Endothelial cell of hepatic sinusoid (primary cell): ENCODE results near the gene USP6.
"Not testable (repeated sequence)": the region's sequence is repeated elsewhere in the genome, so short reads cannot be mapped to it uniquely, and the experiment has no call there.

Experiments
- in situ Hi-C: cut with HindIII; loops from 2 replicates; pipeline ENCODE4 v1.10.0; 2017; ENCODE audit warnings: low sequenced_read_pairs

Gene USP6

DNA sequence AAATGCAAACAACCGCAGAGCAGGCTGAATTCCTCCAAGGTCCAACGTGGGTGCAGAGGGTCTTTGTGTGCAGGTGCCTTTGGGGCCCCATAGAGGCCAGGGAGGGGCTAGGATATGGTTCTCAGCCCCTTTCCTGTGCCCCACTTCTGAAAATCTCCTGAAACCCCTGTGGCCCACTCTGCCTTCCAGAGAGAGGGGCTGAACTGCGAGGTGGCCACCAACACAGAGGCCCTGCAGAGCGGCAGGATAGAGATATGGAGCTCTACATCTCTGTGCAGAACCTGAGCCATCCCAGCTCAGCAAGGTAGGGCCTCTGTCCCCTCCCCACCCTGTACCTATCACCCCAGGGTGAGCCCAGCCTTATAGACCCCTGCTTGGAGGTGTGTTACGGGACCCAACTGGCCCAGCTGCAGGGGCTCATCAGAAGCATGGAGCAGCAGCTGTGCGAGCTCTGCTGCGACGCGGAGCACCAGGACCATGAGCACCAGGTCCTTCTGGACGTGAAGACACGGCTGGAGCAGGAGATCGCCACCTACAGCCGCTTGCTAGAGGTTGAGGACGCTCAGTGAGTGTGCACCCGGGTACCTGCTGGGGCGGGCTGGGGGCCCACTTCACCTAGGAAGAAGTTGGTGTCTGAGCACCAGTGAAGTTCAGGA, 5.5 kb downstream of the USP6 start:
- in situ Hi-C loops: no loop called here

DNA sequence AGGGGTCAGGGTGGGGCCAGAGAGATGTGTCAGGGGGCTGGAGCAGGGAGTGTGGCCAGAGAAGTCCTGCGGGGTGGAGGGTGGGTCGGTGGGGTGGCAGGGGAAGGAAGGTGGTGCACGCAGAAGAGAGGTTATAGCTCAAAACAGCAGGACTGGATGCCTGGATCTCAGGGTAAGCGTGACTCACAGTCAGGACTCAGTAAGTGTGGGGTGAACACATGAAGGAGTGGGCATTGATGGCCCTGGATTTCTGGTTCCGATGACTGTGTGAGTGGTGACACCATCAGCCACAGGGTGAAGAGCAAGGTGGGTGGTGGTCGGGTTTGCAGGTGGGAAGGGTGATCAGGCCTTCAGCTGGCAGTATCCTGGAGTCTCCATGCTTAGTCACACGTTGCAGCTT, 6.2 kb downstream of the USP6 start:
- in situ Hi-C loops: not testable (repeated sequence)

DNA sequence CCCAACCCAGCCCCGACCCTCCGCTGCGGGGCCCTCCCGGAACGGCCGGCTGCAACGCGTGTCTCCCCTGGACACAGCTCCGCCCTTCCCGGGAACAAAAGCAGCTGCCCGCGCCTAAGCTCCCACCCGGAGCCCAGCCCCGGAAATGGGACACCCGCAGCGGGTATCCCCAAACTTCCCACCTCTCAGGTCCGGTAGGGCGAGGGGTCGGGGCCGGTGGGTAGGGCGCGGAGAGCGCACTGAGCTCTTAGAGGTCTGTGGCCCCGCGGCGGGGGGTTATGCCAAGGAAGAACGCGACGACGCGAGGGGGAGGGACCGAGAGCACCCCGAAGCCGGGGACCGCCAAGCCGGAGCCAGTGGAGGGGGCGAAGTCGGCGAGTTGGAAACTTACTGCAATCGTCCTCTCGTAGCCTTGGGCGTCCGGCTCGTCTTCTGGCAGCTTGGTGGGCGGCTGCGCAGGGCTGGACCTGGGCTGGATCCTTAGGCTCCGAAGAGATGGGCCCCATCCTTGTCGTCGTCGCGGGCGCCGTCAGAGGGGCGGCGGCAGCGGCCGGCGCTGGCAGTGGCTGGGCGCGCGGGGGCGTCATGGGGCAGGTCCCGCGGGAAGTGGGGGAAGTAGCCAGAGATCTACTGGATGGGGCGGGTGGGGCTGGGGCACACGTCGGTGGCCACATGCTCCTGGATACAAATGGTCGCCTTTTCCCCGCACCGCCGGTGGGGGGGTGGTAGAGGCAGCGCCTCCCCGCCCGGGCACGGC, 6.9 kb downstream of the USP6 start:
- in situ Hi-C loops: no loop called here

DNA sequence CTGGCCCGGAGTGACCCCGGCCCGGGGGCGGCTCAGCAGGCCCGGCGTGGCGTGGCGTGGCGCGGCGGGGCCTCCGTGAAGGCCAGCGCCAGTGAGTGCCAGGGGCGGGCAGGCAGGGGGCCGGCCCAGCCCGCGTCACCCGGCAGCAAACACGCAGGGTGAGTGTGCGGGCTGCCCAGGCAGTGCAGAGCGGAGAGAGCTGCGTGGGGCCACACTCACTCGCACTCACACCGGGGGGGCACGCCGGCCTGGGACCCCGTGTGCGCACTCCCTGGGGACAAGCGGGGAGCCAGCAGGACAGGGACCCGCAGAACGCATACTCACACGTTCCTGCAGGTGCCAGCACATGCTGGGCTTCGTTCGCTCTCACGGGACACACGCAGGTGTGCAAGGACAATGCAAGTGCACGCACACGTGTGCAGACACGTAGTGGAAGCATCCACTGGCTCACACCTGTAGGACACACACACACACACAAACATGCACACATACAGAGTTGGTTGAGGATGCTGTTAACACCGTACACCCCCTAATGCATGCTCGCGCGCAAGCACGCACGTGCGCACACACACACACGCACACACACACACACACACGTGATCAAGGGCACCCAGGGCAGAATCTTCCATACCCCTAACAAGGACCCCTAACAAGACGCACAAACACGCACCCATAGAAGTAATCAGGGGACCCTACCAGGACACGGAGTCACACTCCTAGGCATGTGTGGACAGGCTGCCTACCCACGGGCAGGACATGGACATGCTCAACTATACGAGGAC, 7.7 kb downstream of the USP6 start:
- in situ Hi-C loops: no loop called here

DNA sequence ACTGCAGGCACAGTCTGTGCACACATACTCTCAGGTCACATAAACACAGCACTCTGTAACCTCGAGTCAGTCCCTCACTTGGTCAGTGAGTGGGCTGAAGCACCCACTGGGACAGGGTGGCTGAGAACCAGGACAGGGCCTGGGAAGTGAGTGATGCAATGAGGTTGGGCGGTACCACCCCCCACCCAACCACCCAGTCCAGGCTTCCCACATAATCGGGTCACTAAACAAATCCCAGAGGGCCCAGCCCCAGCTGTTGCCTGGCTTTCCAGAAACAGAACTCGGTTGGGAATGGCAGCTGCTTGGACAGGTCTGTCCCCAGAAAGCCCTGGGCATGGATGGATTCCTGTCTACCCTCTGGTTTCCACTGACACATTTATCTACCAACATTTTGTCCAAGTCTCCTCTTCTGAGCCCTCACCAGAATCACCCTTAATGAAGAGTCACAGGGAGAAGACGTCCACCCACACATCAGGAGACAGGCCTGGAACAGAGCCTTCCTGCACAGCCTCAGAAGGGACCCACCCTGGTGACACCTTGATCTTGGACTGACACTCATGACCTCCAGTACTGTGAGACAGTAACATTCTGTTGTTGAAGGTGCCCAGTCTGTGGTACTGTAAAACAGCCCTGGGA, 8.4 kb downstream of the USP6 start:
- in situ Hi-C loops: not testable (repeated sequence)

DNA sequence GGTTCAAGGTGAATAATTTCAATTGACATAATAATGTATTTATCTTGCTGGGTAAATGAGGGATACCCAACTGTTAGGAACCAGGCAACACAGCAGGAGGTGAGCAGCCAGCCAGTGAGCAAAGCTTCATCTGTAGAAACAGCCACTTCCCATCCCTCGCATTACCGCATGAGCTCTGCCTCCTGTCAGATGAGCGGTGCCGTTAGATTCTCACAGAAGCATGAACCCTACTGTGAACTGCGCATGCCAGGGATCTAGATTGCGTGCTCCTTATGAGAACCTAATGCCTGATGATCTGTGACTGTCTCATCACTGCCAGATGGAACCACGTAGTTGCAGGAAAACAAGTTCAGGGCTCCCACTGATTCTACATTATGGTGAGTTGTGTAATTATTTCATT, 9.1 kb downstream of the USP6 start:
- in situ Hi-C loops: not testable (repeated sequence)

DNA sequence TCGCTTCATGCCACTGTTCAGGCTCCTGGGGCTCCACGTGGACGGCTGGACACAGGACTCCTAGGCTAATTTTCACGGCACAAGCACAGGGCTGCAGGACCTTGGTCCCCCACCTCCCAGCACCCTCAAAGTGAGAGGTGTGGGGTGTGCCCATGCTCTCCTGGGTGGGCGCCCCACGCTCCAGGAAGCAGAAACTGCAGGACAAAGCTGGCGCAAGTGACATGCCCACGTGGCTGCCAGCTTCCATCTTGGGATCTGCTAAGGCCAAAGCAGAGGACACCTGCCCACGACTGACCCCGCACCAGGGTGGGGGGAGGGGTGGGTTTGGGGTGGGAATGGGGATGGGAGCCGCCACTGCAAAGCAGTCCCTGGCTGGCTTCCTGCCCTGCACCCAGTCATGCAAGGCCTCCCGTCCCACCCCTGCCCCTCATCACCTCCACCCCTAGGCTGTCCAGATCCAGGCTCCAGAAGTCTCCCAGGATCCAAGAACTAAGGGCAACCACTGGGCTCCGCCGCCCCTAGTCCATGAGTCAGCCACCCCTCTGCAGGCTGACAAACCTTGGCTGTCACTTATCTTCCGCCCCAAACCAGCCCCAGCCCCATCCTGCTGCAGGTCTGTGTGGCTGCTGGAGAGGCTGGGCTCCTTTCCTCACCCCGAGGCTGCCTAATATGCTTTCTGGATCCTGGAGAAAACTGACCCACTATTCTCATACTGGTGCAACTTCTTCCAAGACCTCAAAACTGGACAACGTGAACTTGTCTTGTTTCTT, 11.1 kb downstream of the USP6 start:
- in situ Hi-C loops: no loop called here

DNA sequence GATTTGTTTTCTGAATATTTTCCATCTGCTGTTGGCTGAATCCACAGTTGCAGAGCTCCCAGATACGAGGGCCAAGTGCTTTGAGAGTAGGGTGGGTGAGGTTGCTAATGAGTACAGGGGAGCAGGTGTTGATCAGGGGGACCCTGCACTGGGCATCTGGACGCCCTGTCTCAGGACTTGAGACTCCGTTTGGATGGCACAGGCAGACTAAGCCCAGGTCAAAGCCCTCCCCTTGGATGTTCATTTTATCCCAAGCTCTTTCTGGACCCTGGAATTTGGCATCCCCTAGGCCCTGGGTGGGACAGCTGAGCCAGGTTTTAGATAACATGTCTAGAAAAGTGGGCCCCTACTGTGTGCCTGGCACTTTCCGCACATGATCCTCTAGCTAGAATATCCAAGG, 12.1 kb downstream of the USP6 start:
- in situ Hi-C loops: no loop called here

DNA sequence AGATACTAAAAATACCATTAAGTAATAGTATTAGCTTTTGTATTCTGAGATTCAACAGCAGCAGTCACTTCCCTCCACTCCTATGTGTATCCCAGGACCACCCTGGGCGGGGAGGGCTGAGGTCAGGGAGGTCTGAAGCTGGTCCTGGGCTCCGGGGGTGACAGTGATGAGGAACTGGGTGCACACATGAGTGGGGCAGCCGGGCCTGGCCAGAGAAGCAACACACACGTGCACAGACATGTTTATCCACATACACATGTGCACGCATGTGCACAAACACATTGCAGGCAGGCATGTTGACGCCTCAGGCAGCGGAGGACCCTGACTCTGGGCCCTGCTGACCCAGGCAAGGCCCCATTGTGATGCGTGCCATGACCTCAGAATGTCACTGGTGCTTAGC, 12.6 kb downstream of the USP6 start:
- in situ Hi-C loops: not testable (repeated sequence)

DNA sequence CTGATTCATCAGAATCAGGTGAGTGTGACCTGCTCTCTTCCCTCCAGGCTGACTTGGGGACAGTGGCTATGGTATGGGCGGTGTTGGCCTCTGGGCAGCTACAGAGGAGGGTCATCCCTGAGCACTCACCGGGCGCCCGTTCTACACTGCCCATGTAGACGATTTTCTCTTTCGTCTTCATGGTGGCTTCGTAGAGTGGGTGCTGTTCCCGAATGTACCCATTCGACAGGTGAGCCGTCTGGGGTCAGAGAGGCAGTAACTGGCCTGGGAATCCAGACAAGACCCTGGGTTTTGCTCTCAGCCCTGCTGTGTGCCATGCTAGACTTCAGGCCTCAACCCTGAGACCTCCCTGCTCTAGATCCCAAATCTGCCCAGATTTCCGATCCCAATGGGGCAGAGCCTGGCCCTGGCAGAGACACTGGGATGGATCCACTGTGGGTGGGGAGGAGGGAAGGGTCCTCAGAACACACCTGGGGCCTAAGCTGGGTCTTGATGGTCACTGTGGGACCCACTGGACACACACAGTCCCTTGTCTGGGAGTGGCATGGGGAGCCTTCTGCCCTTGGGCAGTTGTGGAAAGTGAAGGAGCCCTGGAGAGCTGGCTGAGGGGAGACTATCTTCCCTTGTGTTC, 13.2 kb downstream of the USP6 start:
- in situ Hi-C loops: no loop called here

DNA sequence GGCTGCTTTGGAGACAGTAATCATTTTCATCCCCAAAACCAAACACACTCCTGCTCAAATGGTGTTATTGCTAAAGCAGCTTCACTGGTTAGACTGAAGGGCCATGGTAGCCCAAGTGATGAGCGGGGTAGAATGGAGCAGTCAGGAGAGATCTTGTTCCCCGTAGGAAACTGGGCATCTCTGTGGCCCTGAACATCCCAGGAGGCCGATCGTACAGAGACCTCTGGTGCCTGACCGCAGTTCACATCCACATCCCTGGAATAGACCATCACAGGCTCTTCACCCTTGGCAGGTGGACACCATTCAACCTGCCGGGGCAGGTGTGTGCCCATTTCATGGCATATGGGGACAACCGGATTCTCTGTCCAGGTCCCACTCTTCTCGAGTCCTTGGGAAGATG, 13.9 kb downstream of the USP6 start:
- in situ Hi-C loops: not testable (repeated sequence)

DNA sequence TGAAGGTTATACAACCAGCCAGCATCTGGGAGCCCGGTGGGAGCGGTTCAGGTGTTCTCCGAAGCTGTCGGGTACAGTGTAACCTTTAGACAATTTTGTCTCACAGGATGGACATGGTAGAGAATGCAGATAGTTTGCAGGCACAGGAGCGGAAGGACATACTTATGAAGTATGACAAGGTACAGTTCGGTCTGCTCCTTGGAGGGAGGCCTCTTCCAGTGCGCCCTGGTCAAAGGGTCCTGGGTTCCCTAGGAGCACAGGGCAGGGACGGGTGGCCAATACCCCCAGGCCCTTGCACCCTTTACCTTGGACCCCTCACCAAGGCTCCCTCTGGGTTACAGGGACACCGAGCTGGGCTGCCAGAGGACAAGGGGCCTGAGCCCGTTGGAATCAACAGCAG, 14.4 kb downstream of the USP6 start:
- in situ Hi-C loops: not testable (repeated sequence)

DNA sequence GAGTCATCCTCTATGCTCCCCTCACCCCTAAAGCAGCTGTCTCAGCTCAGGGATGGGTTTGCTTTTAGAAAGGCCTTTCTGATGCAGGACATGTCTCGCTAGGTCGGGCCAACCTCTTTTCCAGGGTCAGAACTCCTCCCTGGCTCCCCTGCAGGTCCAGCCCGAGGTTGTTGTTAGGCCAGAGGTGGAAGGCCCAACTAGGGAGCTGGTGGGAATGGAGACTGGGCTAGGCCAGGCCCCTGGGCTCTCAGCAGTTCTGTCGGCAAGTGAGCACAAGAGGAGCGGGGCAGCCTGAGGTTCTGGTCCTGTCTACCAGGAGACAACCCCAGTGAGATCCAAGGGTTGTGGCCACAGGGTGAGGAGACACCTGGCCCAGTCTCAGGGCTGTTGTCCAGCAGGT, 14.9 kb downstream of the USP6 start:
- in situ Hi-C loops: not testable (repeated sequence)

DNA sequence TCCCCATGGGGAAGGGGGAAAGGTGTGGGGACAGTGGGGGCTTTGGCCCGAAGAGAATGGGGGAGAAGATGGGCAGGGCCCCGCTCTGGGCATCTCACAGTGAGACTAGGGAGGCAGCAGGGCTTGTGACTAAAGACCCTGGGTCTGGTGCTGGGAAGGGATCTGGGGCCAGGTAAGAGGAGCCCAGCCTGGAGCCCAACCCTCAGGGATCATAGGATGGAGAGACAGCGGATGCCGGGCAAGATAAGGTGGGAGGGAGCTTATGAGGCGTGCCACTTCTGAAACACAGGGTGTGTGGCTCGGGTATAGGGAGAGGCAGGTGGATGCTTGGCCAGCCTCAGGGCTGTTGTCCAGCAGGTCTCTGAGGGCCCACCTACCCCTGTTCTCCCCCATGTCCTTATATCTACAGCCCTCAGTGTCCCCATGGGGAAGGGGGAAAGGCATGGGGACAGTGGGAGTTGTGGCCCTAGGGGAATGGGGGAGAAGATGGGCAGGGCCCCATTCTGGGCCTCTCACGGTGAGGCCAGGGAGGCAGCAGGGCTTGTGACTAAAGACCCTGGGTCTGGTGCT, 15.4 kb downstream of the USP6 start:
- in situ Hi-C loops: no loop called here

DNA sequence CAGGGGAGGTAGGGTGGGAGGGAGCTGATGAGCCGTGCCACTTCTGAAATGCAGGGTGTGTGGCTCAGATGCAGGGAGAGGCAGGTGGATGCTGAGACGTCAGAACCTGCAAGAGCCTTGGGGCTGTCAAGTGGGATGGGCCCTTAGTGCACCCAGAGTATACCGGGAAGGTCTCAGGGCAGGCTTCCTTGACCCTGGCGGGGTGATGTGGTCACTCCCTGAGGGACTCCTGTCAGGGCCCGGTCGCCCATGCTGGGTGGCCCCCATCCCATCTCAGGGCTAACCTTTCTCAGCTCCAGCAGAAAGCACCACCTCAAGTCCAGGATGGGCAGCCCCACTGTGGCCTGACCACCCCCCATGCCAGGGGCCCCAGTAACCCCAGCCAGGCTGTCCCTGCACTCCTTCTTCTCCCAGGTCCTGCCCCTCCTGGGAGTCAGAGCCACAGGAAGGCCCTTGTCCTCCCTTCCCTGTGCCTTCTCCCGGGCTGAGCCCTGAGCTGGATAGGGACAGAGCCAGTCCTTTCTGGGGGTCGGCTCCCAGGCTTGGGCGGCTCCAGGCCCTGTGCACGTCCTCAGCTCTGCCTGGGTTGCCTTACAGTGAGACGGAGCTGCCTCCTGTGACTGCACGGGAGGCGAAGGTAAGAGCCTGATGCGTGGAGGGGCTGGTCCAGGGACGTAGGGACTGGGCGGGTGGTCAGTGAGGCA, 16.1 kb downstream of the USP6 start:
- in situ Hi-C loops: not testable (repeated sequence)

DNA sequence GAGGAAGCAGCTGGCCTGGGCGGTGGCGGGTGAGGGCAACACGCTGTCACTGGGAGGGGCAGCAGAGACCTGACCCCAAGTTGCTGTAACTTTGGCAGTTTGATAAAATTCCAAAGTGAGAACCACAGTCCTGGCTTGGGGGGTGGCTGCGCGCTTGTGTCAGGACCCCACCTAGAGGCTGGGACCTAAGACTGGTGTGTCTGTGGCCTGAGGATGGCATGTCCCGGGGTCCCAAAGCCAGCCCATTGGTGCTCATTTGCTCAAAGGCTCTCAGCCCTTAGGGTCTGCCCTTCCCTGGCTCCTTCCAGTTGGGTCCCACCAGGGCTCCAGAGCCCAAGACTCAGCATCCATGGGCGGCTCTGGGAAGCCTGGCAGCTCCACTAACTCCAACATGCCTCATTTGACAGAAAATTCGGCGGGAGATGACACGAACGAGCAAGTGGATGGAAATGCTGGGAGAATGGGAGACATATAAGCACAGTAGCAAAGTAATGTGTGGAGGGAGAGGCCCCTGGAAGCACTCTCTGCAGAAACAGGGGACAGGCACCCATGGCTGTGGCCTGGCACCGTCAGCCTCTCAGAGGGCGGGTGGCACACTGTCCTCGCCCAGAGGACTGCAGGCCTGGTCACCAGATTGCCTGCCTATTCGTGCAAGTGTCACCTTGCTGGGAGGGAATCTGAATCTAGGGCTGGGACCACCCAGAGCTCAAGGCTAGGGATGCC, 16.8 kb downstream of the USP6 start:
- in situ Hi-C loops: not testable (repeated sequence)

DNA sequence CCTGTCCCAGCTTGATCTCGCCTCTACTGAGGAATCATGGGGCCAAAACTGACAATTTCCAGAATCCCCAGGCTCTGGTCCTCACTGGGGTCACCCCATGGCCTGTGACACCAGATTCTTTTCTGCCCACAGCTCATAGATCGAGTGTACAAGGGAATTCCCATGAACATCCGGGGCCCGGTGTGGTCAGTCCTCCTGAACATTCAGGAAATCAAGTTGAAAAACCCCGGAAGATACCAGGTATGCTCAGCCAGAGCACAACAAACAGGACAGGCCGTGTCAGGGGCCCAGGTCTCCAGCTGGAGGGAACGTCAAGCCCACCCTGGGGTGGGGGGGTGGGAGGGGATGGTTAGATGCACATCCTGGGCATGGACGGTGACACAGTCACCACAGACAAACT, 17.5 kb downstream of the USP6 start:
- in situ Hi-C loops: no loop called here

DNA sequence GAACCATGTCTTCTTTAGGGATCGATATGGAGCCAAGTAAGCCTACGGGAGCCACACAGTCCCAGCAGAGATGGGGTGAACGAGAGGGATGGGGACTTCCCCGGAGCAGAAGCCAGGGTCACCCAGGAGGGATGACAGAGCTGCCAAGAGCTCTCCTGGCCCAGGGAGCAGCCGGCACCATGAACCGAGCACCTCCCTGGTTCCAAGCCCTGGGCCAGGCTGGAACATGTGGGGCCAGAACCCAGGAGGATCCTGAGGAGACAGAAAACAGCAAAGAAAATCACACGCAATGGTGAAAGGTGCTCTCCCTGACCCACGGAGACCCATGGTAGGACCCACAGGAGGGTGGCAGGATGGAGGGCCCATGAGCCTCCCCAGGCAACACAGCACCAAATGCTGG, 18.1 kb downstream of the USP6 start:
- in situ Hi-C loops: not testable (repeated sequence)

DNA sequence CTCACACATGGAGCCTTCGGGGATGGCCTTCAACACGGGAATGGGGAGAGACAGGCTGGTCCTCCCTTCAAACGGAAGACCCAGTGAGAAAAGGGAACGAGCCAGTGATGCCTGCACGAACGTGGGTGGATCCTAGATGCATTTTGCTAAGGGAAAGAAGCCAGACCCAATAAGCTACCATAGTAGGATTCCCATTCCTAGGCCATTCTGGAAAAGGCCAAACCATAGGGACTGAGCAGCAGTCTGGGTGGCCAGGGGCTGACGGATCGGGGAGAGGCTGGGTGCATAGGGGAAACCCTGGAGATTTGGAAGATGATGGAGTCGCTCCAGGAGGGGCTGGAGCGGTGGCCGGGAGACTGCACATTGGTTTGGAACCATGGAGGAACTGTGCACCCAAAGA, 18.7 kb downstream of the USP6 start:
- in situ Hi-C loops: not testable (repeated sequence)
